A673 (cell line): ENCODE results near the gene FAM120AOS.

Experiments used
- EZH2 ChIP-seq: fragments of 200-600 bp; sonication (generic); IDR thresholded peaks from 2 replicates; pipeline ENCODE4 v1.6.1; 2017; ENCODE audit warnings: borderline replicate concordance, low read depth, mild to moderate bottlenecking, mixed read lengths, antibody characterized with exemption, low read length; ENCODE audit not compliant: poor library complexity, severe bottlenecking
- TF ChIP-seq, protein P1 (sequence below): fragments of 300-800, 200-600 bp; sonication (generic); conservative IDR thresholded peaks from 2 replicates; pipeline ENCODE4 v1.5.1; 2017; ENCODE audit warnings: low read depth, mild to moderate bottlenecking, antibody characterized with exemption, low read length, moderate library complexity, mixed read lengths

DNA sequence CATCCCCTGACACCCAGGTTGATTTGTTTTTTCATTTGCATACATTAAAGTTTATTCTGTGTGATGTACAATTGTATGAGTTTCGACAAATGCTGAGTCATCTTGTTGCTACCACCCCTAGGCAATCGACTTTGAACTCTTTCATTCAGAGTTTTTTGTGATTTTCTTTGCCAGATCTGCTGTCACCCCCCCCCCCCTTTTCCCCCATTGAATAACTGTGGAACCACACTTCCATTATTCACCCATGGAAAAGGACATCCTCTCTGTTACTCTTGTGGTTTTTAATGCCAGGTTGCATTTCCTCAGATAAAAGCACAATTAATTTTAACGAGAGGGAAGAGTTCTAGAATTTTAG is 13.7 kb upstream of the FAM120AOS start:
- TF ChIP-seq, protein P1, sequence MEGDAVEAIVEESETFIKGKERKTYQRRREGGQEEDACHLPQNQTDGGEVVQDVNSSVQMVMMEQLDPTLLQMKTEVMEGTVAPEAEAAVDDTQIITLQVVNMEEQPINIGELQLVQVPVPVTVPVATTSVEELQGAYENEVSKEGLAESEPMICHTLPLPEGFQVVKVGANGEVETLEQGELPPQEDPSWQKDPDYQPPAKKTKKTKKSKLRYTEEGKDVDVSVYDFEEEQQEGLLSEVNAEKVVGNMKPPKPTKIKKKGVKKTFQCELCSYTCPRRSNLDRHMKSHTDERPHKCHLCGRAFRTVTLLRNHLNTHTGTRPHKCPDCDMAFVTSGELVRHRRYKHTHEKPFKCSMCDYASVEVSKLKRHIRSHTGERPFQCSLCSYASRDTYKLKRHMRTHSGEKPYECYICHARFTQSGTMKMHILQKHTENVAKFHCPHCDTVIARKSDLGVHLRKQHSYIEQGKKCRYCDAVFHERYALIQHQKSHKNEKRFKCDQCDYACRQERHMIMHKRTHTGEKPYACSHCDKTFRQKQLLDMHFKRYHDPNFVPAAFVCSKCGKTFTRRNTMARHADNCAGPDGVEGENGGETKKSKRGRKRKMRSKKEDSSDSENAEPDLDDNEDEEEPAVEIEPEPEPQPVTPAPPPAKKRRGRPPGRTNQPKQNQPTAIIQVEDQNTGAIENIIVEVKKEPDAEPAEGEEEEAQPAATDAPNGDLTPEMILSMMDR: no peak
- no peak for TF ChIP-seq EZH2
